K562 (cell line): ENCODE measurements around the gene SEMA5A. TPM values are rescaled to one million over a fixed set of nuclear protein-coding genes. Genes with fewer than 3 reads are reported as not detected.

ENCODE experiments used
- ATAC-seq: fragments of 200-7000 bp; cut with Tn5 transposase; 3 replicates; pipeline ENCODE4 v1.9.1; 2020; ENCODE audit warnings: moderate library complexity
- BruUV-seq: library from RNA; stranded (reverse); fragments of 400-500 nt; replicated peaks from 2 replicates; lab custom pipeline; 2021; lab: Mats Ljungman, UMichigan
- CTCF ChIA-PET: fragments of 300-600 bp; formaldehyde crosslinking; extraction: SDS; loops from one replicate; lab custom pipeline; 2021; ENCODE audit warnings: low intra/inter-chr PET ratio; lab: Yijun Ruan, JAX
- POLR2A ChIA-PET: fragments of 300-600, 350-650 bp; sonication (Branson Sonifier 250); formaldehyde crosslinking; extraction: SDS; loops from one replicate; lab custom pipeline; 2021; ENCODE audit warnings: antibody characterized with exemption, inconsistent platforms; lab: Yijun Ruan, JAX
- DNase-seq, 4 experiments: peaks; one replicate each; pipeline versions ENCODE4 v3.0.0 to v3.0.0-alpha.2; 2011 to 2018; ENCODE audit warnings: low spot score in 3 of 4, mixed read lengths in 3 of 4; ENCODE audit errors: extremely low read depth in 1 of 4
- FAIRE-seq: peaks from 2 replicates; lab custom pipeline; 2011; peaks lifted over from hg19 to GRCh38; lab: Jason Lieb, UNC
- H2AFZ ChIP-seq: 2 replicates; pipeline ENCODE4 v1.6.0; 2011; ENCODE audit warnings: low read depth, low read length, control low read depth, inconsistent platforms
- H3K27ac ChIP-seq: fragments of 200-600 bp; 3 replicates; pipeline ENCODE4 v1.8.0; 2011; ENCODE audit warnings: low read depth, mild to moderate bottlenecking, control low read depth, inconsistent platforms, low read length, moderate library complexity, mixed read lengths; ENCODE audit errors: extremely low read depth
- H3K27me3 ChIP-seq, 2 experiments: fragments of 300-600 bp in 1 of 2; 2 replicates in 1 of 2; 3 replicates in 1 of 2; pipeline versions ENCODE4 v1.6.0 to v1.8.0; 2011; ENCODE audit warnings: inconsistent platforms in 2 of 2, low read length in 2 of 2, mild to moderate bottlenecking in 1 of 2, mixed read lengths in 1 of 2, moderate library complexity in 1 of 2; ENCODE audit not compliant: control insufficient read depth in 2 of 2, insufficient read depth in 2 of 2
- H3K36me3 ChIP-seq: fragments of 300-600 bp; 3 replicates; pipeline ENCODE4 v1.8.0; 2011; ENCODE audit warnings: mild to moderate bottlenecking, low read length, inconsistent platforms; ENCODE audit not compliant: control insufficient read depth, insufficient read depth
- H3K4me1 ChIP-seq, 2 experiments: fragments of 200-600 bp in 1 of 2; replicated peaks in 1 of 2; 2 replicates in 1 of 2; 3 replicates in 1 of 2; pipeline versions ENCODE4 v1.5.1 to v1.8.0; 2011; ENCODE audit warnings: inconsistent platforms in 2 of 2, low read length in 2 of 2, mild to moderate bottlenecking in 1 of 2, mixed read lengths in 1 of 2, moderate library complexity in 1 of 2; ENCODE audit not compliant: control insufficient read depth in 2 of 2, insufficient read depth in 2 of 2
- H3K4me2 ChIP-seq: 2 replicates; pipeline ENCODE4 v1.6.1; 2011; ENCODE audit warnings: low read length, control low read depth, inconsistent platforms, mixed read lengths; ENCODE audit not compliant: insufficient read depth
- H3K4me3 ChIP-seq: fragments of 200-600 bp; sonication (generic), shearing (Covaris generic); 2 replicates; pipeline ENCODE4 v1.5.1; 2016; ENCODE audit warnings: control low read depth, inconsistent platforms
- H3K79me2 ChIP-seq: fragments of 200-600 bp; 3 replicates; pipeline ENCODE4 v1.8.0; 2011; ENCODE audit warnings: low read length, inconsistent platforms; ENCODE audit not compliant: control insufficient read depth, insufficient read depth
- H3K9ac ChIP-seq, 2 experiments: 2 replicates each; pipeline versions ENCODE4 v1.6.0 to v1.6.1; 2011; ENCODE audit warnings: low read depth in 2 of 2, low read length in 2 of 2, control low read depth in 1 of 2, inconsistent platforms in 1 of 2, mild to moderate bottlenecking in 1 of 2, mixed read lengths in 1 of 2; ENCODE audit not compliant: insufficient read depth in 1 of 2
- H3K9me1 ChIP-seq: one replicate; pipeline ENCODE4 v1.6.0; 2011; ENCODE audit warnings: inconsistent platforms, mild to moderate bottlenecking, low read length, moderate library complexity; ENCODE audit not compliant: control insufficient read depth, insufficient read depth
- H3K9me3 ChIP-seq: replicated peaks from 2 replicates; pipeline ENCODE4 v1.5.1; 2011; ENCODE audit warnings: low read depth, low read length, inconsistent platforms; ENCODE audit not compliant: control insufficient read depth, insufficient read depth
- H4K20me1 ChIP-seq: replicated peaks from 2 replicates; pipeline ENCODE4 v1.6.1; 2011; ENCODE audit warnings: low read length, inconsistent platforms, mixed read lengths; ENCODE audit not compliant: control insufficient read depth, insufficient read depth
- BRD9 ChIP-seq: fragments of 450-650 bp; IDR thresholded peaks from 2 replicates; pipeline ENCODE4 v1.6.1; 2018; ENCODE audit warnings: low read depth; ENCODE audit not compliant: partially characterized antibody
- GATAD2B ChIP-seq: fragments of 450-650 bp; IDR thresholded peaks from 2 replicates; pipeline ENCODE4 v1.6.1; 2017; ENCODE audit warnings: mild to moderate bottlenecking, borderline replicate concordance
- GTF2B ChIP-seq: IDR thresholded peaks from 2 replicates; pipeline ENCODE4 v1.6.1; 2011; ENCODE audit not compliant: insufficient read length; ENCODE audit errors: extremely low read depth
- MED1 ChIP-seq: sonication (generic); formaldehyde crosslinking; IDR thresholded peaks from 2 replicates; pipeline ENCODE4 v1.8.1; 2023; ENCODE audit warnings: missing genetic modification reagents, borderline replicate concordance
- PATZ1 ChIP-seq: fragments of 250-450 bp; sonication (Bioruptor Pico); IDR thresholded peaks from 2 replicates; pipeline ENCODE4 v1.5.0; 2020; ENCODE audit warnings: mild to moderate bottlenecking, borderline replicate concordance
- XRCC3 ChIP-seq: fragments of 450-650 bp; IDR thresholded peaks from 2 replicates; pipeline ENCODE4 v1.6.1; 2017; ENCODE audit warnings: mild to moderate bottlenecking, moderate library complexity
- XRCC4 ChIP-seq: IDR thresholded peaks from one replicate; pipeline ENCODE4 v1.6.1; 2011; ENCODE audit not compliant: insufficient read depth, insufficient read length; ENCODE audit errors: extremely low read depth
- ZC3H11A ChIP-seq: IDR thresholded peaks from 2 replicates; pipeline ENCODE4 v1.6.1; 2012; ENCODE audit warnings: low read depth, low read length, improper control_type of control experiment
- ZNF184 ChIP-seq: sonication (generic); formaldehyde crosslinking; IDR thresholded peaks from 2 replicates; pipeline ENCODE4 v1.5.0; 2020; ENCODE audit warnings: missing genetic modification reagents
- ZNF274 ChIP-seq: IDR thresholded peaks from 2 replicates; pipeline ENCODE4 v1.6.1; 2011; ENCODE audit warnings: low read depth, mild to moderate bottlenecking, low read length, moderate library complexity, borderline replicate concordance
- ZNF707 ChIP-seq: fragments of 250-450 bp; sonication (Bioruptor Pico); conservative IDR thresholded peaks from 2 replicates; pipeline ENCODE4 v1.8.0; 2022; ENCODE audit warnings: inconsistent platforms, mild to moderate bottlenecking, moderate library complexity
- WGBS: fragments of 100-300 bp; shearing (Covaris generic); methylation state at CpG from one replicate; pipeline ENCODE4 v1.1.6; 2016; ENCODE audit warnings: low coverage, mixed read lengths; ENCODE audit not compliant: insufficient coverage; ENCODE audit errors: missing lambda C conversion rate; 5-methylcytosine and 5-hydroxymethylcytosine counted together
- in situ Hi-C: fragments of 300-500 bp; cut with MboI; formaldehyde crosslinking; loops from 4 replicates; pipeline ENCODE4 v1.15.0; 2018; ENCODE audit warnings: inconsistent platforms, mixed read lengths
- intact Hi-C: fragments of 100-400 bp; cut with micrococcal nuclease; formaldehyde crosslinking; loops from 2 replicates; pipeline ENCODE4 v1.14.2; 2022
- polyA plus RNA-seq, 8 experiments: library from polyadenylated mRNA; depleted of rRNA in 4 of 8; stranded (reverse) in 5 of 8; unstranded in 3 of 8; fragments of >200 nt; fragmentation: Nextera tagmentation in 2 of 8; fragmentation: Illumina TruSeq in 1 of 8; extraction: Ambion mirVana in 2 of 8; extraction: Trizol in 1 of 8; gene quantifications; 2 replicates each; pipeline versions ENCODE4 v1.2.1 to v1.2.3, GENCODE V29; 2011 to 2014; ENCODE audit warnings: inconsistent platforms in 1 of 8, missing spikeins in 1 of 8
- total RNA-seq, 7 experiments: library from RNA; depleted of rRNA in 6 of 7; stranded (reverse); fragments of >200 nt in 6 of 7; fragmentation: Illumina TruSeq in 2 of 7; extraction: Trizol in 2 of 7; gene quantifications; 2 replicates each; pipeline versions ENCODE4 v1.2.1 to v1.2.3, GENCODE V29; 2011 to 2021; ENCODE audit warnings: low replicate concordance in 1 of 7

SEMA5A gene
- total and polyA plus RNA-seq, 9 of the 15 experiments (the other 6 are each of a cell fraction or from before 2014, with no cell fraction given), result 0.02 TPM; not detected in 8

GRCh38 chr5:9009931-9010651, 535.8 kb downstream of the SEMA5A start:
- Histone ChIP-seq H2AFZ (no peak overlapping the region), H3K4me1 (no peaks in the 10 kb centered on the region), H3K36me3 (no peaks in the 10 kb centered on the region), H3K79me2 (no peaks in the 10 kb centered on the region), H3K9me3 (0 out of 2 replicates have a peak, but pooled peaks cover 3% of the 10 kb centered on the region), H3K27me3 (no peaks in the 10 kb centered on the region), H3K4me3 (no peak overlapping the region), H3K9ac (no peak overlapping the region), H4K20me1 (no peaks in the 10 kb centered on the region), H3K4me2 (no peak overlapping the region), H3K9me1 (no peaks in the 10 kb centered on the region), H3K27ac (no peak overlapping the region)
- no TSS peak for BruUV-seq
- no peak for DNase-seq
- in situ Hi-C loops, result no loop called here
- POLR2A ChIA-PET, result no interaction called here
- CTCF ChIA-PET, result no interaction called here
- intact Hi-C loops, result no loop called here
- no peak for FAIRE-seq
- no peak for ATAC-seq
- TF ChIP-seq GATAD2B, result no peak
- TF ChIP-seq GTF2B, result no peak
- TF ChIP-seq ZNF184 (CRISPR knock-in tag), result no peak
- TF ChIP-seq PATZ1 (CRISPR knock-in tag), result no peak
- TF ChIP-seq XRCC3, result no peak
- no peak for TF ChIP-seq XRCC4
- no peak for TF ChIP-seq BRD9
- TF ChIP-seq ZNF274, result no peak
- TF ChIP-seq ZC3H11A, result no peak
- no peak for TF ChIP-seq MED1 (CRISPR knock-in tag)
- TF ChIP-seq ZNF707 (CRISPR knock-in tag), result no peak
- WGBS, result under 1% methylated on average over 7 of the region's 7 CpGs
